ENCODE measurements around the gene EIF4G3.
"Not testable (repeated sequence)": the region's sequence is repeated elsewhere in the genome, so short reads cannot be mapped to it uniquely, and the experiment has no call there.

Gene EIF4G3

GRCh38 chr1:20907526-20907925 is 269.2 kb downstream of the EIF4G3 start:
- intact Hi-C loops (cut with DNase I); DNase-seq: not testable (repeated sequence)

- intact Hi-C loops (cut with DNase I): no loop called here
- DNase-seq: no peak
These were observed 273.3 kb downstream of the EIF4G3 start for GRCh38 chr1:20903437-20903836.

GRCh38 chr1:20900056-20900455 is 276.6 kb downstream of the EIF4G3 start:
- no peak for DNase-seq

GRCh38 chr1:20899154-20899972 is 277.3 kb downstream of the EIF4G3 start:
- DNase-seq: no peak
- intact Hi-C loops (cut with DNase I): no loop called here

More at GRCh38 chr1:20900056-20900455, 276.6 kb downstream of the EIF4G3 start:
- intact Hi-C loops (cut with DNase I): no loop called here

- no peak for DNase-seq
- intact Hi-C loops (cut with DNase I): no loop called here
These were observed 279.9 kb downstream of the EIF4G3 start for GRCh38 chr1:20896826-20897225.

GRCh38 chr1:20893931-20894330 is 282.8 kb downstream of the EIF4G3 start:
- intact Hi-C loops (cut with DNase I): no loop called here
- no peak for DNase-seq

- intact Hi-C loops (cut with DNase I): no loop called here
- no peak for DNase-seq
These were observed 285.6 kb downstream of the EIF4G3 start for GRCh38 chr1:20891091-20891490.

- intact Hi-C loops (cut with DNase I): no loop called here
- DNase-seq: no peak
These were observed 289.5 kb downstream of the EIF4G3 start for GRCh38 chr1:20887246-20887645.

GRCh38 chr1:20885121-20885520 is 291.6 kb downstream of the EIF4G3 start:
- no peak for DNase-seq

GRCh38 chr1:20884513-20884912 is 292.2 kb downstream of the EIF4G3 start:
- intact Hi-C loops (cut with DNase I): no loop called here
- DNase-seq: no peak

More at GRCh38 chr1:20885121-20885520, 291.6 kb downstream of the EIF4G3 start:
- intact Hi-C loops (cut with DNase I): no loop called here

GRCh38 chr1:20883766-20884165 is 292.9 kb downstream of the EIF4G3 start:
- no peak for DNase-seq
- intact Hi-C loops (cut with DNase I): no loop called here

GRCh38 chr1:20882837-20883236 is 293.9 kb downstream of the EIF4G3 start:
- intact Hi-C loops (cut with DNase I): no loop called here
- DNase-seq: no peak

- intact Hi-C loops (cut with DNase I): no loop called here
- no peak for DNase-seq
These were observed 297.9 kb downstream of the EIF4G3 start for GRCh38 chr1:20878799-20879198.

GRCh38 chr1:20875198-20875973 is 301.3 kb downstream of the EIF4G3 start:
- intact Hi-C loops (cut with DNase I): no loop called here
- DNase-seq: no peak

- intact Hi-C loops (cut with DNase I): no loop called here
- no peak for DNase-seq
These were observed 303.4 kb downstream of the EIF4G3 start for GRCh38 chr1:20873311-20873710.

- intact Hi-C loops (cut with DNase I): no loop called here
- no peak for DNase-seq
These were observed 305.3 kb downstream of the EIF4G3 start for GRCh38 chr1:20871419-20871818.

GRCh38 chr1:20870718-20871117 is 306.0 kb downstream of the EIF4G3 start:
- no peak for DNase-seq
- intact Hi-C loops (cut with DNase I): no loop called here

- no peak for DNase-seq
- intact Hi-C loops (cut with DNase I): no loop called here
These were observed 308.4 kb downstream of the EIF4G3 start for GRCh38 chr1:20868263-20868662.

GRCh38 chr1:20867847-20868246 is 308.9 kb downstream of the EIF4G3 start:
- intact Hi-C loops (cut with DNase I): no loop called here
- no peak for DNase-seq

GRCh38 chr1:20867062-20867461 is 309.6 kb downstream of the EIF4G3 start:
- DNase-seq: no peak
- intact Hi-C loops (cut with DNase I): no loop called here

GRCh38 chr1:20865001-20865400 is 311.7 kb downstream of the EIF4G3 start:
- intact Hi-C loops (cut with DNase I): no loop called here
- DNase-seq: no peak

GRCh38 chr1:20854529-20854928 is 322.2 kb downstream of the EIF4G3 start:
- intact Hi-C loops (cut with DNase I): loop anchor here (10.0 kb wide), 1 partner anchor 100 kb away; no protein-coding TSS in a partner anchor

More at GRCh38 chr1:20854529-20854928, 322.2 kb downstream of the EIF4G3 start:
- DNase-seq: no peak

All from posterior cingulate gyrus (tissue), 11 donors.